SJCRH30 (cell line): ENCODE data around the gene ARAP3. TPM values are rescaled to one million over a fixed set of nuclear protein-coding genes. Genes with fewer than 3 reads are reported as not detected.

Source experiments
- DNase-seq, 2 experiments: peaks; one replicate each; pipeline ENCODE4 v3.0.0-alpha.2; 2015 to 2020
- H3K27ac ChIP-seq: fragments of 250-450 bp; sonication (Bioruptor Pico); 2 replicates; pipeline ENCODE4 v1.5.1; 2020; ENCODE audit warnings: mild to moderate bottlenecking, moderate library complexity
- H3K27me3 ChIP-seq: fragments of 250-450 bp; sonication (Bioruptor Pico); 2 replicates; pipeline ENCODE4 v1.5.1; 2020; ENCODE audit warnings: mild to moderate bottlenecking, moderate library complexity
- H3K36me3 ChIP-seq: fragments of 250-450 bp; sonication (Bioruptor Pico); 2 replicates; pipeline ENCODE4 v1.5.1; 2020; ENCODE audit warnings: mild to moderate bottlenecking, moderate library complexity
- H3K4me1 ChIP-seq: fragments of 250-450 bp; sonication (Bioruptor Pico); 2 replicates; pipeline ENCODE4 v1.5.1; 2020; ENCODE audit warnings: mild to moderate bottlenecking, moderate library complexity
- H3K4me3 ChIP-seq: fragments of 250-450 bp; sonication (Bioruptor Pico); 2 replicates; pipeline ENCODE4 v1.5.1; 2020; ENCODE audit warnings: mild to moderate bottlenecking, moderate library complexity
- H3K9me3 ChIP-seq: fragments of 250-450 bp; sonication (Bioruptor Pico); replicated peaks from 2 replicates; pipeline ENCODE4 v1.5.1; 2020; ENCODE audit warnings: mild to moderate bottlenecking, moderate library complexity
- total RNA-seq: library from RNA; depleted of rRNA; stranded (reverse); fragments of >200 nt; shearing (Covaris generic); gene quantifications from 2 replicates; pipeline ENCODE4 v1.2.3, GENCODE V29; 2014

Gene ARAP3
- total RNA-seq, 1 experiment from 2014 or later = 6.2 TPM

GRCh38 chr5:141668601-141669265 lies 13.3 kb downstream of the ARAP3 start:
- Histone ChIP-seq H3K4me3 (no peak overlapping the region), H3K27me3 (no peaks in the 10 kb centered on the region), H3K27ac (no peak overlapping the region), H3K36me3 (no peaks in the 10 kb centered on the region), H3K4me1 (no peaks in the 10 kb centered on the region), H3K9me3 (no peaks in the 10 kb centered on the region)
- DNase-seq = no peak

- Histone ChIP-seq H3K4me3 (no peak overlapping the region), H3K36me3 (no peaks in the 10 kb centered on the region), H3K27me3 (no peaks in the 10 kb centered on the region), H3K4me1 (no peaks in the 10 kb centered on the region), H3K9me3 (no peaks in the 10 kb centered on the region), H3K27ac (no peak overlapping the region)
- no peak for DNase-seq
Observed at GRCh38 chr5:141665995-141666940, 15.8 kb downstream of the ARAP3 start.

- Histone ChIP-seq H3K36me3 (no peaks in the 10 kb centered on the region), H3K4me1 (no peaks in the 10 kb centered on the region), H3K9me3 (no peaks in the 10 kb centered on the region), H3K4me3 (no peak overlapping the region), H3K27ac (no peak overlapping the region), H3K27me3 (no peaks in the 10 kb centered on the region)
- DNase-seq = peak; percentile 59 to 84
Observed at GRCh38 chr5:141664733-141665461, 17.1 kb downstream of the ARAP3 start.

- no peaks in the 10 kb centered on the region for H3K9me3 ChIP-seq
- no peaks in the 10 kb centered on the region for H3K36me3 ChIP-seq
- DNase-seq = no peak
- no peak overlapping the region for H3K4me3 ChIP-seq
- H3K27me3 ChIP-seq = no peaks in the 10 kb centered on the region
- H3K27ac ChIP-seq = no peak overlapping the region
- H3K4me1 ChIP-seq = no peaks in the 10 kb centered on the region; the same call in 1 of the 2 replicates
Observed at GRCh38 chr5:141663506-141663905, 18.5 kb downstream of the ARAP3 start.

DNA sequence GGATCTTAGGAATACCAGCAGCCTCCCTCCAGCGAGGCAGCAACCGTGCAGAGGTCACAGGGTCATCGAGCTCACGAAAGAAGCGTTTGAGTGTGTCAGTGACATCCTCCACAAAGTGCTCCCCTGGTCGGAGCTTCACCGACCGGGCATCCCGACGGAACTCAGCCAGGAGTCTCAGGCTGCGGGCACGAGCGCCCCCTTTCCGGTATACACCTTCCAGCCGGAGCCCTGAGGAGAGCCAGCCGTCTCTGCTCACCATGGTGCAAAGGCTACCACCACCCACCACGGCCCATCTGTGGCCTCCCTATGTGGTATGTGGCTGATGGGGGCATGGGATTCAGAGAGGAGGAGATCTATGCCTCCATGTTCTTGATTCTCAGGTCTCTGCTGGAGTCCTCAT lies 20.0 kb downstream of the ARAP3 start:
- H3K27ac ChIP-seq = no peak overlapping the region
- H3K9me3 ChIP-seq = no peaks in the 10 kb centered on the region
- no peak overlapping the region for H3K4me3 ChIP-seq
- no peaks in the 10 kb centered on the region for H3K36me3 ChIP-seq
- no peaks in the 10 kb centered on the region for H3K27me3 ChIP-seq
- DNase-seq = no peak
- no peaks in the 10 kb centered on the region; the same call in 1 of the 2 replicates for H3K4me1 ChIP-seq

- no peak overlapping the region for H3K4me3 ChIP-seq
- no peak for DNase-seq
- H3K9me3 ChIP-seq = no peaks in the 10 kb centered on the region
- H3K36me3 ChIP-seq = no peaks in the 10 kb centered on the region
- no peak overlapping the region for H3K27ac ChIP-seq
- H3K4me1 ChIP-seq = no peaks in the 10 kb centered on the region; the same call in 1 of the 2 replicates
- no peaks in the 10 kb centered on the region for H3K27me3 ChIP-seq
Observed at GRCh38 chr5:141657937-141658545, 24.0 kb downstream of the ARAP3 start.

DNA sequence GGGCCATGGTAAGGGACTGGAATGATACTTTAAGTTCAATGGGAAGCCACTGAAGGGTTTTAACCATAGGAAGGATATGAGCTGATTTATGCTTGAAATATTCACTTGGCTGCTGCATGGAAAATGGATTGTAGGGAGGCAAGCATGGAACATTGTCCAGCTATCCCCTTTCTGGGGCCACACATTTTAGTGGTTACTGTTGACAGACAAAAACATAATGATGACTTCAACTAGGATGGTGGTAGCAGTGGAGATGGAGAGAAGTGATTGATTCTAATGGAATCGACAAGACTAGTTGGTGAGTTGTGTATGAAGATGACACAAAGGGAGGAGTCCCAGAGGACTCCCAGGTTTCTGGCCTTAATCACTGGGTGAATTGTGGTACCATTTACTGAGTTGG lies 24.6 kb downstream of the ARAP3 start:
- H3K4me3 ChIP-seq = no peak overlapping the region
- H3K9me3 ChIP-seq = no peaks in the 10 kb centered on the region
- no peaks in the 10 kb centered on the region; the same call in 1 of the 2 replicates for H3K4me1 ChIP-seq
- DNase-seq = no peak
- no peaks in the 10 kb centered on the region for H3K36me3 ChIP-seq
- no peak overlapping the region for H3K27ac ChIP-seq
- no peaks in the 10 kb centered on the region for H3K27me3 ChIP-seq

- H3K27ac ChIP-seq = no peak overlapping the region
- H3K4me1 ChIP-seq = no peaks in the 10 kb centered on the region; the same call in 1 of the 2 replicates
- H3K4me3 ChIP-seq = no peak overlapping the region
- no peaks in the 10 kb centered on the region for H3K9me3 ChIP-seq
- H3K36me3 ChIP-seq = no peaks in the 10 kb centered on the region
- DNase-seq = no peak
- no peaks in the 10 kb centered on the region for H3K27me3 ChIP-seq
Observed at GRCh38 chr5:141656396-141656795, 25.6 kb downstream of the ARAP3 start.

DNA sequence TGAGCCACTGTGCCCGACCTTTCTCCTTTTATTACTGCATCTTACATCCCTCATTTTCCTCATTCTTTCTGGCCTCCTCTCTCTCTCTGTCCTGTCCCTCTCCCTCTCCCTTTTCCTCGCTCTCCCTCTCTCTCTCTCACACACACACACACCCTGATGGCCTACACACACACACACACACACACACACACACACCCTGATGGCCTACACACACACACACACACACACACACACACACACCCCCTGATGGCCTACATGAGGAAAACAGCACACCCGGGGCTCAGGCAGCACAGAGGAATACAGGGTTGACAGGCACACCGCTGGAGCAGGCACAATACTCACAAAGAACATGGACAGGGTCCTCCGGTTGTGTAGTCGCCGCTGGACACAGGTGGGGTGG lies 27.0 kb downstream of the ARAP3 start:
- Histone ChIP-seq H3K36me3 (no peaks in the 10 kb centered on the region), H3K27ac (no peak overlapping the region), H3K27me3 (no peaks in the 10 kb centered on the region), H3K4me3 (no peak overlapping the region), H3K9me3 (no peaks in the 10 kb centered on the region), H3K4me1 (no peaks in the 10 kb centered on the region; the same call in 1 of the 2 replicates)
- no peak for DNase-seq

- Histone ChIP-seq H3K4me1 (no peaks in the 10 kb centered on the region; the same call in 1 of the 2 replicates), H3K9me3 (no peaks in the 10 kb centered on the region), H3K36me3 (no peaks in the 10 kb centered on the region), H3K27me3 (no peaks in the 10 kb centered on the region), H3K4me3 (no peak overlapping the region), H3K27ac (no peak overlapping the region)
- DNase-seq = no peak
Observed at GRCh38 chr5:141654298-141654697, 27.7 kb downstream of the ARAP3 start.

- Histone ChIP-seq H3K4me3 (peak overlapping the region; percentile 49; the same call in 1 of the 2 replicates), H3K36me3 (no peaks in the 10 kb centered on the region), H3K27ac (no peak overlapping the region), H3K27me3 (no peaks in the 10 kb centered on the region), H3K9me3 (no peaks in the 10 kb centered on the region), H3K4me1 (no peaks in the 10 kb centered on the region)
- no peak for DNase-seq
Observed at GRCh38 chr5:141651728-141652105, 30.3 kb downstream of the ARAP3 start.

- peak; percentile 43 to 52 for DNase-seq
- H3K36me3 ChIP-seq = no peaks in the 10 kb centered on the region
- H3K27ac ChIP-seq = no peak within 1 kb of the TSS
Observed at GRCh38 chr5:141650851-141651727, 30.9 kb downstream of the ARAP3 start, which contains the start of gene FCHSD1. Gene FCHSD1, minus strand, starts transcription at chr5:141651418. Its CDS starts 50 bp downstream, at chr5:141651368.

DNA sequence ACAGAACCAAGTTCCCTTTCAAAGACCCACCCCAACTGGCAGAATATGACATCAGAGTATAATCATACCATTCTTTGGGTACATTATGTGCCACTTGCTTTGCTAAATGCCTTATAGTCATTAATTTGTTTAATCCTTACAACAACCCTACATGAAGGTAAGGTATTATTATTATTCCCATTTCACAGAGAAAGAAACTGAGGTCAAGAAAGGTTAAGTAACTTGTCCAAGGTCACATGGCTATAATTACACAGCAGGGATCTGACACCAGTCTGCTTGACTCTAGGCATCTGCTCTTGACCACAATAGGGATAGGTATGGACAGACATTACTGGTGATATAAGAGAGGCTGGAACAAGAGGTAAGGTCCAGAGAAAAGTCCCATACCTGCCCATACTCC lies 32.1 kb downstream of the ARAP3 start:
- no peaks in the 10 kb centered on the region for H3K27me3 ChIP-seq
- no peaks in the 10 kb centered on the region for H3K9me3 ChIP-seq
- H3K4me3 ChIP-seq = no peak overlapping the region
- H3K4me1 ChIP-seq = no peaks in the 10 kb centered on the region
- DNase-seq = no peak
- H3K36me3 ChIP-seq = no peaks in the 10 kb centered on the region
- H3K27ac ChIP-seq = no peak overlapping the region

More at GRCh38 chr5:141650851-141651727, 30.9 kb downstream of the ARAP3 start, which contains the start of gene FCHSD1:
- H3K9me3 ChIP-seq = no peaks in the 10 kb centered on the region
- H3K4me1 ChIP-seq = no peaks in the 10 kb centered on the region
- peak within 1 kb of the TSS; percentile 49 for H3K4me3 ChIP-seq
- no peaks in the 10 kb centered on the region for H3K27me3 ChIP-seq
